ENCODE measurements around the gene LRRC26. TPM values are rescaled to one million over a fixed set of nuclear protein-coding genes. Genes with fewer than 3 reads are reported as not detected.
"Not testable (repeated sequence)": the region's sequence is repeated elsewhere in the genome, so short reads cannot be mapped to it uniquely, and the experiment has no call there.

LRRC26 gene
- total RNA-seq, 1 donor from 2014 or later: not detected

DNA sequence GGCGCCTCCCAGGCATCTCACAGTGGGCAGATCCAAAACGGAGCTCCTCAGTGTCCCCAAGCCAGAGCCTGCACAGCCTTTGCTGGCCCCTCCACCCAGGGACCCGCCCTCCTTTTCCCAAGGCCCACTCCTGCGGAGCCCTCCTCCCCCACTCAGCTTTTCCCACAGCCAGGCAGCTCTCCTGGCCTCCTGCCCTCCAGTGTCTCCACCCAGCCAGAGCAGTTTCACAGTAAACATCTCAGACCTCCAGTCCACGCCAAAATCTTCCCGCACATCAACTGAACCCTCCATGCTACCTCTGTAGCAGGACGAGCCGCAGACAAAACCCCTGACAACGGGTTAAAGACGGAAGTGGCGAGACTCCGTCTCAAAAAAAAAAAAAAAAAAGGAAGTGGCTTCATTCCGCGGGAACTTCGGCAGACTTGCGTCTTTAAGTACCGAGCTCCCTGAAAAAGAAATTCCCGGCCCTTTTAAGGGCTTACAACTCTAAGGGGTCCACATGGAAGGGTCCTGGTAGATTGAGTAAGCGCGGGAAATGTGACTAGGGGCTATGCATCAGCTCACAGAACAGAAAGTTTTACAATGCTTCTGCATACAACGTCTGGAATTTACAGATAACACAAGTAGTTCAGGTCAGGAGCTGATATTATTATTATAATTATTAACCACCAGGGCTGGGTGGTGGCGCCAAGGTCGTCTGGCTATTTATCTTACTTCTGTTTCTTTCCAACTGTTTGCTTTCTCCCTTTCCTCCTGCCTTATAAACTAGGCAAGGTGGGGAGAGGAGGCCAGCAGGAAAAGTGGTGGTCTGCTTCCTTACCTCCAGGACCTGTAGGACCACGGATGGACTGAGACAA is 42.3 kb downstream of the LRRC26 start:
- TF ChIP-seq, protein P1, sequence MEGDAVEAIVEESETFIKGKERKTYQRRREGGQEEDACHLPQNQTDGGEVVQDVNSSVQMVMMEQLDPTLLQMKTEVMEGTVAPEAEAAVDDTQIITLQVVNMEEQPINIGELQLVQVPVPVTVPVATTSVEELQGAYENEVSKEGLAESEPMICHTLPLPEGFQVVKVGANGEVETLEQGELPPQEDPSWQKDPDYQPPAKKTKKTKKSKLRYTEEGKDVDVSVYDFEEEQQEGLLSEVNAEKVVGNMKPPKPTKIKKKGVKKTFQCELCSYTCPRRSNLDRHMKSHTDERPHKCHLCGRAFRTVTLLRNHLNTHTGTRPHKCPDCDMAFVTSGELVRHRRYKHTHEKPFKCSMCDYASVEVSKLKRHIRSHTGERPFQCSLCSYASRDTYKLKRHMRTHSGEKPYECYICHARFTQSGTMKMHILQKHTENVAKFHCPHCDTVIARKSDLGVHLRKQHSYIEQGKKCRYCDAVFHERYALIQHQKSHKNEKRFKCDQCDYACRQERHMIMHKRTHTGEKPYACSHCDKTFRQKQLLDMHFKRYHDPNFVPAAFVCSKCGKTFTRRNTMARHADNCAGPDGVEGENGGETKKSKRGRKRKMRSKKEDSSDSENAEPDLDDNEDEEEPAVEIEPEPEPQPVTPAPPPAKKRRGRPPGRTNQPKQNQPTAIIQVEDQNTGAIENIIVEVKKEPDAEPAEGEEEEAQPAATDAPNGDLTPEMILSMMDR (IDR thresholded peaks at IDR 0.05; ENCODE audit: insufficient read depth, low read length, poor library complexity, severe bottlenecking): no peak
- no peak for DNase-seq (ENCODE audit: low read depth)
- Histone ChIP-seq H3K27me3 (ENCODE audit: control insufficient read depth, insufficient read depth, low read length) (no peaks in the 10 kb centered on the region), H3K4me3 (ENCODE audit: low read depth, low read length) (no peak overlapping the region), H3K36me3 (ENCODE audit: control insufficient read depth, insufficient read depth, low read length) (no peaks in the 10 kb centered on the region)

- no peaks in the 10 kb centered on the region for H3K36me3 ChIP-seq (ENCODE audit: control insufficient read depth, insufficient read depth, low read length)
- TF ChIP-seq, protein P1 (IDR thresholded peaks at IDR 0.05; ENCODE audit: insufficient read depth, low read length, poor library complexity, severe bottlenecking): no peak
- no peak for DNase-seq (ENCODE audit: low read depth)
- H3K4me3 ChIP-seq (ENCODE audit: low read depth, low read length): no peak overlapping the region
- H3K27me3 ChIP-seq (ENCODE audit: control insufficient read depth, insufficient read depth, low read length): no peaks in the 10 kb centered on the region
These were observed 43.1 kb downstream of the LRRC26 start for GRCh38 chr9:137126786-137127185.

DNA sequence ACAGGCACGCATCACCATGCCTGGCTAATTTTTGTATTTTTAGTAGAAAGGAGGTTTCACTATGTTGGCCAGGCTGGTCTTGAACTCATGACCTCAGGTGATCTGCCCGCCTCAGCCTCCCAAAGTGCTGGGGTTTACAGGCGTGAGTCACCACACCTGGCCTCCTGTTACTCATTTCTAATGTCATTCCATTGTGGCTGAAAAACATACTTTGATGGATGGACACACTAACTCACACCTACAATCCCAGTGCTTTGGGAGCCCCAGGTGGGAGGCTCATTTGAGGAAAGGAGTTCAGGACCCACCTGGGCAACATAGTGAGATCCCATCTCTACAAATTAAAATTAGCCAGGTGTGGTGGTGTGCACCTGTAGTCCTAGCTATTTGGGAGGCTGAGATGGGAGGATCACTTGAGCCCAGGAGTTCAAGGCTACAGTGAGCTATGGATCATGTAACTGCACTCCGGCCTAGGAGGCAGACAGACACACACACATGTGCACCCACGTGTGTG is 45.8 kb downstream of the LRRC26 start:
- DNase-seq (ENCODE audit: low read depth); H3K4me3 ChIP-seq (ENCODE audit: low read depth, low read length); H3K36me3 ChIP-seq (ENCODE audit: control insufficient read depth, insufficient read depth, low read length); H3K27me3 ChIP-seq (ENCODE audit: control insufficient read depth, insufficient read depth, low read length): not testable (repeated sequence)

GRCh38 chr9:137123468-137123837 is 46.4 kb downstream of the LRRC26 start:
- no peak for DNase-seq (ENCODE audit: low read depth)
- no peaks in the 10 kb centered on the region for H3K36me3 ChIP-seq (ENCODE audit: control insufficient read depth, insufficient read depth, low read length)
- TF ChIP-seq, protein P1 (IDR thresholded peaks at IDR 0.05; ENCODE audit: insufficient read depth, low read length, poor library complexity, severe bottlenecking): no peak
- no peak overlapping the region for H3K4me3 ChIP-seq (ENCODE audit: low read depth, low read length)
- H3K27me3 ChIP-seq (ENCODE audit: control insufficient read depth, insufficient read depth, low read length): no peaks in the 10 kb centered on the region

DNA sequence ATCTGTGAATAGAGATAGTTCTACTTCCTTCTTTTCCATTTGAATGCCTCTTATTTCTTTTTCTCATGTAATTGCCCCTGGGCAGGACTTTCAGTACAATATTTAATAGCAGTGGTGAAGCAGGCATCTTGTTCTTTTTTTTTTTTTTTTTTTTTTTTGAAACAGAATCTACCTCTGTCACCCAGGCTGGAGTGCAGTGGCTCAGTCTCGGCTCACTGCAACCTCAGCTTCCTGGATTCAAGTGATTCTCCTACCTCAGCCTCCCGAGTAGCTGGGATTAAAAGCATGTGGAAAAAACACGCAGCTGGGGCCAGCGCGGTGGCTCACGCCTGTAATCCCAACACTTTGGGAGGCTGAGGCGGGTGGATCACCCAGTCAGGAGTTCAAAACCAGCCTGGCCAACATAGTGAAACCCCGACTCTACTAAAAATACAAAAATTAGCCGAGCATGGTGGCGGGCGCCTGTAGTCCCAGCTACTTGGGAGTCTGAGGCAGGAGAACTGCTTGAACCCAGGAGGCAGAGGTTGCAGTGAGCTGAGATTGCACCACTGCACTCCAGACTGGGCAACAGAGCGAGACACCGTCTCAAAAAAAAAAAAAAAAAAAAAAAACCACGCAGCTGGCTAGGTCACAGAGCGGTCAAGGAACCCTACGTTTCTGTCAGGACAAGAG is 46.9 kb downstream of the LRRC26 start:
- not testable (repeated sequence) for H3K27me3 ChIP-seq (ENCODE audit: control insufficient read depth, insufficient read depth, low read length); H3K4me3 ChIP-seq (ENCODE audit: low read depth, low read length); DNase-seq (ENCODE audit: low read depth); H3K36me3 ChIP-seq (ENCODE audit: control insufficient read depth, insufficient read depth, low read length)

DNA sequence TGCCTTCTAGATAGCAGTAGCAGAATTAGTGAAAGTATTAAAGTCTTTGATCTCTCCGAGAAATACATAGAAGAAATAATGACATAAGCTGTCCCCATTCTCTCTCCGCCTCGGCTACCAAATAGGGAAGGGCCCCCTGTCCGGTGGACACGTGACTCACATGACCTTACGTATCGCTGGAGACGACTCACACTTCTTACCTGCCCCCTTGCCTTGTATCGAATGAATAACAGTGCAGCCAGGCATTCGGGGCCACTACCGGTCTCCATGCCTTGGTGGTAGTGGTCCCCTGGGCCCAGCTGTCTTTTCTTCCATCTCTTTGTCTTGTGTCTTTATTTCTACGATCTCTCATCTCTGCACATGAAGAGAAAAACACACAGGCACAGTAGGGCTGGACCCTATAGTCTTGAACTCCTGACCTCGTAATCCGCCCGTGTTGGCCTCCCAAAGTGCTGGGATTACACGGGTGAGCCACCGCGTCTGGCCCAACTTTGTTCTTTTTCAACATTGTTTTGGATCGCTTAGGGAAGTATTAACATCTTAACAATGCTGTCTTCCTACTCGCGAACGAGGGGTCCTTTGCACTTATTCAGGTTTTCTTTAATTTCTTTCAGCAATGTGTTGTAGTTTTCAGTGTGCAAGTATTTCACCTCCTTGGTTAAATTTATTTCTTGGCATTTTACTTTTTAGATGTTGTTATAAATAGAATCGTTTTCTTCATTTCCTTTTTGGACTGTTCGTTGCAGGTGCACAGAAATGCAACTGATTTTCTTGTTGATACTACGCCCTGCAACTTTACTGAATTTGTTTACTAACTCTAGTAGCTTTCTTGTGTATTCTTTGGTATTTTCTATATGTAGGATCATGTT is 47.7 kb downstream of the LRRC26 start:
- H3K36me3 ChIP-seq (ENCODE audit: control insufficient read depth, insufficient read depth, low read length); DNase-seq (ENCODE audit: low read depth); H3K27me3 ChIP-seq (ENCODE audit: control insufficient read depth, insufficient read depth, low read length); H3K4me3 ChIP-seq (ENCODE audit: low read depth, low read length): not testable (repeated sequence)

Other genes starting within 250 kb of the LRRC26 start
- gene FBXW5, start 225.3 kb downstream of the LRRC26 start, total RNA-seq: 174 and 222 TPM in 2 replicates
- not detected in 2 replicates for gene C8G, start 224.8 kb downstream of the LRRC26 start, total RNA-seq
- 1.2 TPM in 1 of 2 replicates, not detected in the other for gene LCN12, start 217.8 kb downstream of the LRRC26 start, total RNA-seq
- 2.0 and 3.8 TPM in 2 replicates for gene PTGDS, start 192.5 kb downstream of the LRRC26 start, total RNA-seq
- not detected in 2 replicates for gene LCNL1, start 187.1 kb downstream of the LRRC26 start, total RNA-seq
- gene PAXX, start 177.6 kb downstream of the LRRC26 start, total RNA-seq: 42.2 and 46.8 TPM in 2 replicates
- 0.75 TPM in 1 of 2 replicates, not detected in the other for gene CLIC3, start 173.5 kb downstream of the LRRC26 start, total RNA-seq
- 5.3 and 15.4 TPM in 2 replicates for gene ABCA2, start 141.8 kb downstream of the LRRC26 start, total RNA-seq
- not detected in 2 replicates for gene FUT7, start 138.0 kb downstream of the LRRC26 start, total RNA-seq
- gene NPDC1, start 123.9 kb downstream of the LRRC26 start, total RNA-seq: 58.3 and 76.1 TPM in 2 replicates
- 0.21 TPM in 1 of 2 replicates, not detected in the other for gene ENTPD2, start 116.0 kb downstream of the LRRC26 start, total RNA-seq
- 5.3 and 5.8 TPM in 2 replicates for gene SAPCD2, start 99.5 kb downstream of the LRRC26 start, total RNA-seq
- gene UAP1L1, start 92.5 kb downstream of the LRRC26 start, total RNA-seq: 9.7 and 11.7 TPM in 2 replicates
- 76.8 and 80.3 TPM in 2 replicates for gene MAN1B1, start 83.1 kb downstream of the LRRC26 start, total RNA-seq
- 116 and 137 TPM in 2 replicates for gene DPP7, start 55.3 kb downstream of the LRRC26 start, total RNA-seq
- 0.04 TPM in 1 of 2 replicates, not detected in the other for gene GRIN1, start 30.9 kb downstream of the LRRC26 start, total RNA-seq
- not detected in 2 replicates for gene TMEM210, start 2.0 kb upstream of the LRRC26 start, total RNA-seq
- gene ANAPC2, start 18.5 kb upstream of the LRRC26 start, total RNA-seq: 18.8 and 26.1 TPM in 2 replicates
- gene SSNA1, start 18.6 kb upstream of the LRRC26 start, total RNA-seq: 91.4 and 95.1 TPM in 2 replicates
- 15.2 and 20.1 TPM in 2 replicates for gene TPRN, start 30.7 kb upstream of the LRRC26 start, total RNA-seq
- gene TMEM203, start 35.6 kb upstream of the LRRC26 start, total RNA-seq: 39.2 and 40.3 TPM in 2 replicates
- gene NDOR1, start 35.6 kb upstream of the LRRC26 start, total RNA-seq: 19.1 and 28.6 TPM in 2 replicates
- 3.1 and 4.2 TPM in 2 replicates for gene RNF208, start 52.2 kb upstream of the LRRC26 start, total RNA-seq
- gene CYSRT1, start 55.1 kb upstream of the LRRC26 start, total RNA-seq: 2.1 and 3.8 TPM in 2 replicates
- not detected in 2 replicates for gene RNF224, start 57.5 kb upstream of the LRRC26 start, total RNA-seq
- gene SLC34A3, start 60.9 kb upstream of the LRRC26 start, total RNA-seq: 0.25 TPM in 1 of 2 replicates, not detected in the other
- 262 and 275 TPM in 2 replicates for gene TUBB4B, start 71.2 kb upstream of the LRRC26 start, total RNA-seq
- not detected in 2 replicates for gene STPG3, start 81.2 kb upstream of the LRRC26 start, total RNA-seq
- 47.3 and 67.0 TPM in 2 replicates for gene NELFB, start 85.3 kb upstream of the LRRC26 start, total RNA-seq
- gene TOR4A, start 107.7 kb upstream of the LRRC26 start, total RNA-seq: 33.5 and 50.3 TPM in 2 replicates
- gene NRARP, start 132.2 kb upstream of the LRRC26 start, total RNA-seq: 8.4 and 11.4 TPM in 2 replicates